Osteoblast (primary cell): ENCODE data around the gene BCOR. TPM values are rescaled to one million over a fixed set of nuclear protein-coding genes. Genes with fewer than 3 reads are reported as not detected.

Experiments used
- DNase-seq: peaks from one replicate; pipeline ENCODE4 v3.0.0; 2011; ENCODE audit warnings: low spot score, mixed read lengths; ENCODE audit not compliant: insufficient read length; ENCODE audit errors: missing footprints
- H2AFZ ChIP-seq: 2 replicates; pipeline ENCODE4 v1.6.0; 2011; ENCODE audit warnings: mild to moderate bottlenecking, low read length
- H3K27ac ChIP-seq: 2 replicates; pipeline ENCODE4 v1.5.1; 2011; ENCODE audit warnings: mild to moderate bottlenecking, low read depth, low read length, moderate library complexity
- H3K27me3 ChIP-seq: 2 replicates; pipeline ENCODE4 v1.6.0; 2012; ENCODE audit warnings: mild to moderate bottlenecking, control low read depth, inconsistent platforms, low read length, moderate library complexity; ENCODE audit not compliant: insufficient read depth
- H3K36me3 ChIP-seq: 2 replicates; pipeline ENCODE4 v1.5.1; 2011; ENCODE audit warnings: mild to moderate bottlenecking, low read length, control low read depth, moderate library complexity; ENCODE audit not compliant: insufficient read depth
- H3K4me1 ChIP-seq: 2 replicates; pipeline ENCODE4 v1.5.1; 2011; ENCODE audit warnings: mild to moderate bottlenecking, low read length, control low read depth, moderate library complexity; ENCODE audit not compliant: insufficient read depth
- H3K4me2 ChIP-seq: 2 replicates; pipeline ENCODE4 v1.6.0; 2011; ENCODE audit warnings: mild to moderate bottlenecking, low read length; ENCODE audit not compliant: insufficient read depth
- H3K4me3 ChIP-seq: fragments of 200-600 bp; sonication (generic); 3 replicates; pipeline ENCODE4 v1.5.1; 2012; ENCODE audit warnings: mild to moderate bottlenecking, low read length, inconsistent platforms; ENCODE audit not compliant: insufficient read depth
- H3K79me2 ChIP-seq: 2 replicates; pipeline ENCODE4 v1.6.0; 2012; ENCODE audit warnings: mild to moderate bottlenecking, low read length, control low read depth, inconsistent platforms; ENCODE audit not compliant: insufficient read depth
- H3K9me3 ChIP-seq: 2 replicates; pipeline ENCODE4 v1.5.1; 2011; ENCODE audit warnings: low read depth, low read length, control low read depth
- H4K20me1 ChIP-seq: 2 replicates; pipeline ENCODE4 v1.6.0; 2012; ENCODE audit warnings: mild to moderate bottlenecking, low read length, control low read depth; ENCODE audit not compliant: insufficient read depth
- total RNA-seq: library from RNA; depleted of rRNA; stranded (reverse); fragments of >200 nt; gene quantifications from 2 replicates; pipeline ENCODE4 v1.2.3, GENCODE V29; 2012
- TF ChIP-seq, protein P1 (sequence below): IDR thresholded peaks from 2 replicates; pipeline ENCODE4 v1.5.1; 2011; ENCODE audit warnings: mild to moderate bottlenecking, low read depth, low read length, moderate library complexity; ENCODE audit errors: extremely low read depth

Gene BCOR
- total RNA-seq, 1 donor = 14.8 TPM

DNA sequence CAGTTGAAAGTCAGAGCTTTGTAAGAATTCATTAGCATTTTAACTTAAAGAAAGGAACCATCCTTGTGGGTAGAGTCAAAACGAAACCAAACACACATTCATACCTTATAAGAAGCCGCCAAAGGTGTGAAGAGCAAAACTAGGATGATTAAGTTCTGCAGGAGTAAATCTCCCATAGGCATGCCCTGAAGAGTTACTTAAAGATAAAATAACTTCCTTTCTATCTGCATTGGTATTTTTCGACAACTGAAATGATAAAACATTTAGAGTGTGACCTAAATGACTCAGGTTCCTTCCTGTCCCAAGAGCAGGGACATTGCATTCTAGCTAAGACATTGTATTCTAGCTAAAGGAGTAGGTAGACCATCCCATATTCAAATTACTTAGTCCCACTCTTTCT, 75.3 kb downstream of the BCOR start:
- no peak overlapping the region for H3K4me2 ChIP-seq
- H3K27ac ChIP-seq = no peak overlapping the region
- no peak overlapping the region for H3K4me3 ChIP-seq
- TF ChIP-seq, protein P1, sequence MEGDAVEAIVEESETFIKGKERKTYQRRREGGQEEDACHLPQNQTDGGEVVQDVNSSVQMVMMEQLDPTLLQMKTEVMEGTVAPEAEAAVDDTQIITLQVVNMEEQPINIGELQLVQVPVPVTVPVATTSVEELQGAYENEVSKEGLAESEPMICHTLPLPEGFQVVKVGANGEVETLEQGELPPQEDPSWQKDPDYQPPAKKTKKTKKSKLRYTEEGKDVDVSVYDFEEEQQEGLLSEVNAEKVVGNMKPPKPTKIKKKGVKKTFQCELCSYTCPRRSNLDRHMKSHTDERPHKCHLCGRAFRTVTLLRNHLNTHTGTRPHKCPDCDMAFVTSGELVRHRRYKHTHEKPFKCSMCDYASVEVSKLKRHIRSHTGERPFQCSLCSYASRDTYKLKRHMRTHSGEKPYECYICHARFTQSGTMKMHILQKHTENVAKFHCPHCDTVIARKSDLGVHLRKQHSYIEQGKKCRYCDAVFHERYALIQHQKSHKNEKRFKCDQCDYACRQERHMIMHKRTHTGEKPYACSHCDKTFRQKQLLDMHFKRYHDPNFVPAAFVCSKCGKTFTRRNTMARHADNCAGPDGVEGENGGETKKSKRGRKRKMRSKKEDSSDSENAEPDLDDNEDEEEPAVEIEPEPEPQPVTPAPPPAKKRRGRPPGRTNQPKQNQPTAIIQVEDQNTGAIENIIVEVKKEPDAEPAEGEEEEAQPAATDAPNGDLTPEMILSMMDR = no peak
- no peaks in the 10 kb centered on the region for H3K79me2 ChIP-seq
- H3K9me3 ChIP-seq = no peaks in the 10 kb centered on the region
- no peak for DNase-seq
- no peak overlapping the region for H2AFZ ChIP-seq
- H3K27me3 ChIP-seq = peaks cover 3% of the 10 kb centered on the region
- no peaks in the 10 kb centered on the region for H3K4me1 ChIP-seq
- H4K20me1 ChIP-seq = no peaks in the 10 kb centered on the region
- no peaks in the 10 kb centered on the region for H3K36me3 ChIP-seq

DNA sequence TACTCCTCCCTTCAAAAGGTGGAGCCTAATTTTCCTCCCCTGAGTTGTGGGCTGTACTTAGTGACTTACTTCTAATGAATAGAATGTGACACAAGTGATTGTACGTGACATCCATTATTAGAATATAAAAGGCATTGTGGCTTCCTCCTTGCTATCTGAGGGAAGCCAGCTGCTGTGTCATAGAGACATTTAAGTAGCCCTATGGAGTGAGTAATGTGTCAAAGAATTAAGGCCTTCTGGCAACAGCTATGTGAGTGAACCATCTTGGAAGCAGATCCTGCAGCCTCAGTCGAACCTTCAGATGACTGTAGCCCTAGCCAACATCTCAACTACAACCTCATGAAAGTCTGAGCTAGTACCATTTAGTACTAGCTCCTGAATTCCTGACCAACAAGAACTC, 76.1 kb downstream of the BCOR start:
- Histone ChIP-seq H3K27me3 (peaks cover 3% of the 10 kb centered on the region), H3K4me3 (no peak overlapping the region), H3K27ac (no peak overlapping the region), H3K36me3 (no peaks in the 10 kb centered on the region), H3K4me1 (no peaks in the 10 kb centered on the region), H3K79me2 (no peaks in the 10 kb centered on the region), H3K4me2 (no peak overlapping the region), H4K20me1 (no peaks in the 10 kb centered on the region), H2AFZ (no peak overlapping the region), H3K9me3 (no peaks in the 10 kb centered on the region)
- DNase-seq = no peak
- TF ChIP-seq, protein P1 = no peak

DNA sequence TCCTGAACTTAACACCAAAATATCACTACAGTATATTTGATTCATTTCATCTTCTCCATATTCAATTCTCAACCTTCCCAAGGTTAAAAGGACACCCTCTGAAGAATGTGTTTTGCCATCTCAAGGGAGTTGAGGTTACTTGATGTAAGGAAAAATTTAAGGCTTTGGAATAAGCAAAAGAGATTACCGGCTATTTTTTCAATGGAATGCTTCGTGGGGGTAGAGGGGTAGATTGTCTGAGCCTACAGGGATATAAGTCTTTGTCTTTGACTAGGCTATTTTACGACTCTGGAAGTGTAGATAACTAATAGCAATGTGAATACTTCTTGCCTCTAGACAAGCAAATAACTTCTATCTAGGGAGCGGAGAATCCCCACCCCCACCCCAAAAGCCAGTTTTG, 78.2 kb downstream of the BCOR start:
- no peak overlapping the region for H3K27ac ChIP-seq
- no peak for DNase-seq
- H3K4me2 ChIP-seq = no peak overlapping the region
- no peaks in the 10 kb centered on the region for H3K79me2 ChIP-seq
- peaks cover 9% of the 10 kb centered on the region for H3K27me3 ChIP-seq
- no peaks in the 10 kb centered on the region for H4K20me1 ChIP-seq
- TF ChIP-seq, protein P1 = no peak
- no peak overlapping the region for H3K4me3 ChIP-seq
- H3K4me1 ChIP-seq = no peaks in the 10 kb centered on the region
- H3K9me3 ChIP-seq = no peaks in the 10 kb centered on the region
- no peak overlapping the region for H2AFZ ChIP-seq
- H3K36me3 ChIP-seq = no peaks in the 10 kb centered on the region

DNA sequence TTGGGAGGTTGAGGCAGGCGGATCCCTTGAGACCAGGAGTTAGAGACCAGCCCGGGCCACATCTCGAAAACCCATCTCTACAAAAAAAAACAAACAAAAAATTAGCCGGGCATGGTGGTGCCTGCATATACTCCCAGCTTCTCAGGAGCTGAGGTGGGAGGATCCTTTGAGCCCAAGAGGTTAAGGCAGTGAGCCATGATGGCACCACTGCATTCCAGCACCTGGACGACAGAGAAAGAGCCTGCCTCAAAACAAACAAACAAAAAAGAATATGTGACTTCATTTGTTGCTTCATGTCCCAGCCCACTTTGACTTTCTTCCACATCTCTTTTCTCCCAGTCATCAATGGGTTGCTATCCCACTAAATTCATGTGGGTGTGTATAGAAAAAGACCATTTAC, 79.7 kb downstream of the BCOR start:
- Histone ChIP-seq H3K27me3 (peaks cover 9% of the 10 kb centered on the region), H3K4me2 (no peak overlapping the region), H3K79me2 (no peaks in the 10 kb centered on the region), H2AFZ (no peak overlapping the region), H3K9me3 (no peaks in the 10 kb centered on the region), H3K4me1 (no peaks in the 10 kb centered on the region), H4K20me1 (no peaks in the 10 kb centered on the region), H3K4me3 (no peak overlapping the region), H3K27ac (no peak overlapping the region), H3K36me3 (no peaks in the 10 kb centered on the region)
- no peak for DNase-seq
- TF ChIP-seq, protein P1 = no peak
